Activated T-cell treated with anti-CD3 and anti-CD28 coated beads, Interleukin-2, amount 50 U/mL, for 4 hours (primary cell): ENCODE data around the gene SLIRP. TPM values are rescaled to one million over a fixed set of nuclear protein-coding genes. Genes with fewer than 3 reads are reported as not detected.
"Not testable (repeated sequence)": the region's sequence is repeated elsewhere in the genome, so short reads cannot be mapped to it uniquely, and the experiment has no call there.

ENCODE experiments used
- ATAC-seq, 2 donors: fragments of 200-7000 bp; cut with Tn5 transposase; one replicate each; pipeline ENCODE4 v1.10.0; 2021
- DNase-seq: peaks from one replicate; pipeline ENCODE4 v3.0.0-alpha.2; 2020
- H3K27me3 Mint-ChIP-seq: one replicate; pipeline ENCODE4 v1.8.0; 2021; ENCODE audit warnings: low read depth, mixed read lengths
- H3K36me3 Mint-ChIP-seq: one replicate; pipeline ENCODE4 v1.8.0; 2022; ENCODE audit warnings: mixed read lengths; ENCODE audit not compliant: insufficient read depth
- H3K4me1 Mint-ChIP-seq: one replicate; pipeline ENCODE4 v1.8.0; 2021; ENCODE audit warnings: low read depth, mixed read lengths
- H3K4me3 Mint-ChIP-seq: one replicate; pipeline ENCODE4 v1.8.0; 2021; ENCODE audit warnings: mild to moderate bottlenecking, moderate library complexity, mixed read lengths
- H3K9me3 Mint-ChIP-seq: one replicate; pipeline ENCODE4 v1.8.0; 2021; ENCODE audit warnings: mixed read lengths
- total RNA-seq, 3 donors: library from RNA; stranded (reverse); gene quantifications; one replicate each; pipeline ENCODE4 v1.2.1, GENCODE V29; 2021

SLIRP gene
- 100 to 1,000 TPM; 218 to 268 (median 220) TPM for total RNA-seq

DNA sequence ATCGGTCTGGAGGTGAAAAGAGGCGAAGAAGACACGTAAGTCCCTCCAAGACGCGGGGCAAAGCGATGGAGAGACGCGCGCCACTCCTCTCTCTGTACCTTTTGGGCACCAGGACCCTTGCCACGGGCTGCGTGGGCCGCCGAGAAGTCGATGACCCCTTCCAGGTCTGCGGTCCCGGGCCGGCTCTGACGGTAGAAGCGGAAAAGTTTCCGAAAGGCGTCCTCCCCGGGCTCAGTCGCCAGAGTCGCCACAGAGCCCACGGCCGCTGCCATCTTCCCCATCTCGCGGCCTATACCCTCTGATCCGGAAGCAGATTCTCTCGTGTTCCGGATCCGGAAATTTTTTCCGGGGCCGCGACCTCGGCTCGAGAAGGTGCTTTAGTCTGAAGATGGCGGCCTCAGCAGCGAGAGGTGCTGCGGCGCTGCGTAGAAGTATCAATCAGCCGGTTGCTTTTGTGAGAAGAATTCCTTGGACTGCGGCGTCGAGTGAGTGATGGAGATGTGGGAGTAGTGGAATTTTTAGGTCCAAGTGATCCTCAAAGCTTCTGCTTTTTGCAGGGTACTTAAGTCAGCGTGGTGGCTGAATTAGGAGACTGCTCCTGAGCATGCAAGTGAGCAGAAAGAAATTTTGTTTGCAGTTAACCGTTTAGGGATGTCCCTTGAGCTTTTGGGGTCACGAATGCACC lies at the start of gene SLIRP, which contains the start of gene ALKBH1:
TSS of gene SLIRP (plus strand) at position 380 of the 685 bp plus-strand sequence. CDS start at position 389, 9 bp downstream.
TSS of gene ALKBH1 (minus strand) at position 300 of the 685 bp plus-strand sequence. CDS start at position 281, 19 bp downstream.
- Mint-ChIP-seq H3K27me3 (no peaks in the 10 kb centered on the region), H3K4me3 (peak within 1 kb of the TSS; percentile 94)

DNA sequence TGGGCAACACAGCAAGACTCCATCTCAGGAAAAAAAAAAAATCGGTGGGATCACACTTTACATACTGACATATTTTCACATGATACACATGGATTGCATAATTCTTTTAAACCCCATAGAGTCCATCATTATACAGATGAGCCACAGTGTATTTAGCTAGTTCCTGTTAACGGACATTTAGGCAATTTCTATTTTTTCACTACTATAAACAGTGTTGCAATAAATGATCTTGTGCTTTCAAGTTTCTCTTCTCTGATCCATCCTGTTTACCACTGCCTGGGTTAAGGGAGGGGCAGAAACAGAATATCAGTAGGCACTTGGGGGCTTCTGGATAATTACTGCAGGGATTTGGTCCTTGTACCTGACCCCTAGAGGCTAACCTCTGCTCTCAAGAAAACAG lies 48.1 kb upstream of the SLIRP start:
- DNase-seq, result no peak
- Mint-ChIP-seq H3K36me3 (peaks cover 3% of the 10 kb centered on the region), H3K27me3 (no peaks in the 10 kb centered on the region), H3K4me1 (no peaks in the 10 kb centered on the region), H3K4me3 (no peak overlapping the region), H3K9me3 (no peaks in the 10 kb centered on the region)
- no peak for ATAC-seq

More for the DNA sequence above, at the start of gene SLIRP, which contains the start of gene ALKBH1:
- Mint-ChIP-seq H3K36me3 (peaks cover 26% of the 10 kb centered on the region), H3K4me1 (peaks cover 41% of the 10 kb centered on the region), H3K9me3 (no peaks in the 10 kb centered on the region)
- ATAC-seq (peak; percentile 98), DNase-seq (peak; percentile 80)

DNA sequence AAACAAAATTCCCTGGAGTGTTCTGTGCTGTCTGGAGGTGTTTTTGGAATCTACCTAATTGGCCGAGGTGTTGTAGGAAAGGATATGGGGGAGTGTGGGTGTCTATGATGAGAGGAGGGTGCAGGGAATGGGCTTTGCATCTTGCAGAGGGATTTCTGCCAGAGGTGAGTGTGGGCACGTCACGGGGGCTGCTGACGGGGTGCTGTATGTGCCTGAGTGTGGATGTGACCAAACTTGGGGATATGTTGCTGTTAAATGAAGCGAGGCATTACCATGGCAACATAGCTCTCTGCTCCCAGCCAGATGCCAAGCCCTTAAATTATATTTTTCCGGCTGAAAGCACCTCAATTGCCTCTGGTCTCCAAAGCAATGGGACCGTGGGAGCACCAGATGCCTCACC lies 47.1 kb upstream of the SLIRP start:
- no peaks in the 10 kb centered on the region for H3K27me3 Mint-ChIP-seq
- no peak for ATAC-seq
- no peaks in the 10 kb centered on the region for H3K4me1 Mint-ChIP-seq
- H3K36me3 Mint-ChIP-seq, result peaks cover 3% of the 10 kb centered on the region
- H3K4me3 Mint-ChIP-seq, result no peak overlapping the region
- H3K9me3 Mint-ChIP-seq, result no peaks in the 10 kb centered on the region
- no peak for DNase-seq

DNA sequence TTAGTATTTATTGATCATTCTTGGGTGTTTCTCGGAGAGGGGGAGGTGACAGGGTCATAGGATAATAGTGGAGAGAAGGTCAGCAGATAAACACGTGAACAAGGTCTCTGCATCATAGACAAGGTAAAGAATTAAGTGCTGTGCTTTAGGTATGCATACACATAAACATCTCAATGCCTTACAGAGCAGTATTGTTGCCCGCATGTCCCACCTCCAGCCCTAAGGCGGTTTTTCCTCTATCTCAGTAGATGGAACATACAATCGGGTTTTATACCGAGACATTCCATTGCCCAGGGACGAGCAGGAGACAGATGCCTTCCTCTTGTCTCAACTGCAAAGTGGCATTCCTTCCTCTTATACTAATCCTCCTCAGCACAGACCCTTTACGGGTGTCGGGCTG lies 46.3 kb upstream of the SLIRP start:
- not testable (repeated sequence) for H3K27me3 Mint-ChIP-seq, H3K36me3 Mint-ChIP-seq, H3K4me1 Mint-ChIP-seq, DNase-seq, H3K9me3 Mint-ChIP-seq, H3K4me3 Mint-ChIP-seq, ATAC-seq

DNA sequence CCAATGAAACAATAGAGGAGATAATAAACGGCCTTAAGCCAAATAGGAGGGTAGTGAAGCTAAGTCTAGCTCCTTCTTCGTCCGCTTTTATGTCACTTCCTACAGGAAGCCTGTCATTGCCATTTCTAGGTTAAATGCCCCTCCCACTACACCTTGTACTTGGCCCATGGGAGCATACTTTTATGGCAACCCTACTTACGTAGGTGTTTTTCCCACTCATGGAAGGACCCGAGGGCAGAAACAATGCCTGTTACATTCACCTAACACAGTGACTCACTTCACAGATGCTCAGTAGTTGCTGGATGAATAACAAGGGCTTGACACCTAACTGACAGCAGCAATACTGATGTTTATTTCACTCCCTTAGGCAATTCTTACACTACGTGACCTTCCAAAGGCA lies 44.6 kb upstream of the SLIRP start:
- DNase-seq (no peak), ATAC-seq (no peak)
- H3K36me3 Mint-ChIP-seq, result peaks cover 3% of the 10 kb centered on the region
- no peaks in the 10 kb centered on the region for H3K9me3 Mint-ChIP-seq
- no peaks in the 10 kb centered on the region for H3K4me1 Mint-ChIP-seq
- no peak overlapping the region for H3K4me3 Mint-ChIP-seq
- H3K27me3 Mint-ChIP-seq, result no peaks in the 10 kb centered on the region

DNA sequence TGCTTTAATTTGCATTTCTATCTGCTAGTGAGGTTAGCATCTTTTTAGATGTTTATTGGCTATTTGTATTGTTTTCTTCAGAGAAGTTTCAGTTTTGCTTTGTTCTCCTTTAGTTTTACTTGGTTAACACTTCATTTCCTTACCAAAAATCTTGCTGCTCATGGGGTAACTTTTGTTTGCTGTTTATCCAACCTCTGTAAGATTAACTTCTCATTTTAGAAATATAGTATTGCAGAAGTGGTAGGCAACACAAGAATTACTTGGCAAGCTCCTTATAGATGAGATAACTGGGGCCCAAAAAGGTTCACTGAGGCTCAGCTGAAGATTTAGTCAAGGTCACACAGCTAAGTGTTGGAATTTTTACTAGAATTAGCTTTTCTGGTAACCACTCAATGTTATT lies 40.6 kb upstream of the SLIRP start:
- H3K4me1 Mint-ChIP-seq, result no peaks in the 10 kb centered on the region
- H3K27me3 Mint-ChIP-seq, result no peaks in the 10 kb centered on the region
- H3K4me3 Mint-ChIP-seq, result no peak overlapping the region
- H3K9me3 Mint-ChIP-seq, result no peaks in the 10 kb centered on the region
- peaks cover 1% of the 10 kb centered on the region for H3K36me3 Mint-ChIP-seq
- DNase-seq (no peak), ATAC-seq (no peak)

DNA sequence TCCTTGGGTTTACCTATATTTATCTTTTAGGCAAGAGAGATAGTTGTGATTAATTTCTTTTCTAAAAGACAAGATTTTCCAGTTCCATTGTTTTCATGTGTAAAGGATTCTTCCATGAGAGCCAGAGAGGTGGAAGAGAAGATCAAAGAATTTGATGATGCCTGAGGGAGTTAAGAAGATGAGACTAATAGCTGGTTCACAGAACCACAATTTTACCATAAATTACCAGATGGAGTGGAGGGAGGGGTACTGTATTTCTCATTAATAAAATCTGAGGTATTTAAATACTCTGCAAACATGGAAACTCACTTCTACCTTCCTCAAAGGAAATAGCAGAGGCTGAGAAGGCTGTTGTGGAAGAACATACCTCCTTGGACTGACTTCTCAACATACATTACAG lies 34.7 kb upstream of the SLIRP start:
- H3K4me3 Mint-ChIP-seq, result no peak overlapping the region
- ATAC-seq, result no peak

DNA sequence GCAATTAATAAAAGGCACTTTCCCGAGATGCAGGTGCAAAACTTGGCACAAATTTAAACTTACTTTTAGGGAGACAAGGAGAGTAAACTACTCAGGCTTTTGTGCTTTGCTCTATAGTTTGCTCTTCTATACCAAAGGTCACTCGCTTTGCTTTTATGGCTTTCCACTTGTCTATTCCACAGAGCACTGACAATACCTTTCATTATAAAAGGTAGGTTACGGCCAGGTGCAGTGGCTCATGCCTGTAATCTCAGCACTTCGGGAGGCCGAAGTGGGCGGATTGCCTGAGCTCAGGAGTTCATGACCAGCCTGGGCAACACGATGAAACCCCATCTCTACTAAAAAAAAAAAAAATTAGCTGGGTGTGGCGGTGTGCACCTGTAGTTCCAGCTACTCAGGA lies 33.0 kb upstream of the SLIRP start:
- Mint-ChIP-seq H3K27me3 (no peaks in the 10 kb centered on the region), H3K4me3 (no peak overlapping the region), H3K9me3 (no peaks in the 10 kb centered on the region), H3K36me3 (peaks cover 35% of the 10 kb centered on the region), H3K4me1 (no peaks in the 10 kb centered on the region)
- no peak for DNase-seq
- no peak for ATAC-seq

More for the DNA sequence above, 34.7 kb upstream of the SLIRP start:
- Mint-ChIP-seq H3K4me1 (no peaks in the 10 kb centered on the region), H3K27me3 (no peaks in the 10 kb centered on the region), H3K36me3 (peaks cover 25% of the 10 kb centered on the region), H3K9me3 (no peaks in the 10 kb centered on the region)
- DNase-seq, result no peak

DNA sequence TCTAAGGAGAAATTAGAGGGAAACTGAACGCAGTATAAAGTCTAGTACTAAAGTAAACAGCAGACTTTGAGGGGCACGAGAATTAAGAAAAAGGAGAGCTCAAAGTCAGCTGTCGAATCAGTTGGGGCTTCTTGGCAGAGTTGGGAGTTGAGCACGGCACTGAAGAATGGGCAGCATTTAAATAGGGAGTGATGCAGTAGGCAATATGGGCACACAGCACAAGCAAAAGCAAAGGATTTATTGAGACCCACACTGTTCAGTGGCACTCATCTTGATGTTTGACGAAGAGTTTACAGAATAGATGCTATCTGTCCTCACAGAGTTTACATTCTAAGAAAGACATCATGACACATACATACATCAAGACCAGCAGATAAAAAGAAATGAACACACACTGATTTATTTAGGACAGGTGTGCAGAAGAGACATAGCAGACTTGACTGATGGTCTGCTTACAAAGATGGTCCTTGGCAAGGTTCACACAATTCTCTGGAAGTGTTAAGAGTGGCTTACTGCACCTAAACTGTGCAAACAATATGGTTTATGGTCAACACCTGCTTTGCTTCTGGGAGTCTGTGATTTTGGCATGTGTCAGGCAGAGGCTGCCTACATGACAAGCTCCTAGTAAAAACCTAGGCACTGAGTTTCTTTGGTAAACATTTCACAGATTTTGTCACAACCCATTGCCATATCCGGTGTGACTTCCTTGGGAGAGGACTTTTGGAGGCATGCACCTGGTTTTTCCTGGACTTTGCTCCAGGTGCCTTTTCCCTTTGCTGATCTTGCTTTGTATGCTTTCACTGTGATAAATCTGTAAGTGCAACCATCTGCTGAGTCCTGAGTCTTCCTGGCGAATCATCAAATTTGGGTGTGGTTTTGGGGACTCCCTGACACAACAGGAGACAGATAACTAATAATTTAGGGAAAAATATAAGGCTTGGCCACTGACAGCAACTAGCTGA lies 26.4 kb upstream of the SLIRP start:
- ATAC-seq (no peak), DNase-seq (no peak)
- Mint-ChIP-seq H3K4me1 (peaks cover 4% of the 10 kb centered on the region), H3K4me3 (no peak overlapping the region), H3K27me3 (no peaks in the 10 kb centered on the region), H3K36me3 (peaks cover 23% of the 10 kb centered on the region), H3K9me3 (no peaks in the 10 kb centered on the region)

DNA sequence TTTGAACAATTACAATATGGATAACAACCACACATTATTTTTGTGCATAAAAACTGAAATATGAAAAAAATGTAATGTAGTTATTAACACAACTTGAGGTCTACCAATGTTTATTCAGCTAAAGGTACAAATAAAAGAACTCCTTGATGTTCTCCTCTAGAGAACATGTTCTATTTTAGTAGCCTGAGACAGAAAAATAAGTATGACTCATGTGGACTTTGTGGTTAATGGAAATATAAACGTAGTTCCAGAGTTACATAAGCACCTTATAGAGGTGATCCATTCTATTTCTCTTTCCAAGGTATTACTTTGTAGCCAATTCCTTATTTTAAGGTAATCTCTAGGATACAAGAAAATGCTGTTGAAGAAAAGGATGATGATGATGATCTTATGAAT lies 25.7 kb upstream of the SLIRP start:
- Mint-ChIP-seq H3K27me3 (no peaks in the 10 kb centered on the region), H3K9me3 (no peaks in the 10 kb centered on the region), H3K4me3 (no peak overlapping the region), H3K36me3 (peaks cover 27% of the 10 kb centered on the region), H3K4me1 (peaks cover 4% of the 10 kb centered on the region)
- DNase-seq (no peak), ATAC-seq (no peak)

DNA sequence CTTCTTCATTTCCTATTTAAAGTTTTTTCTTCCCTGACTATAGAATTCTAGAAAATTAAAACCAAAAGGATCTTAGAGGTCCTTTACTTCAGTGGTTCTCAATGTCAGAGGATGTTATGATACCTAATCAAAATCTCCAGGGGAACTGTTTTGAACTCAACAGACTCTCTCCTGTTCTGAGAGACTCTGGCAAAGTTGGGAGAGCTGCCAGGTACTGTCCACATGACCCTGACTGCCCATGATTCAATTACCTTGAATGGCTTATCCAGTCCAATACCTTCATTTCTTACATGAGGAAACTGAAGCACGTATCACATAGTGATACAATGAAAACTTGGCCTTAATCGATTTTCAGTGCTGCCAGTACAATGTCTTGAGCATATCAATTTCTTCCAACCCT lies 16.6 kb upstream of the SLIRP start:
- peaks cover 53% of the 10 kb centered on the region for H3K36me3 Mint-ChIP-seq
- no peak overlapping the region for H3K4me3 Mint-ChIP-seq
- no peaks in the 10 kb centered on the region for H3K9me3 Mint-ChIP-seq

DNA sequence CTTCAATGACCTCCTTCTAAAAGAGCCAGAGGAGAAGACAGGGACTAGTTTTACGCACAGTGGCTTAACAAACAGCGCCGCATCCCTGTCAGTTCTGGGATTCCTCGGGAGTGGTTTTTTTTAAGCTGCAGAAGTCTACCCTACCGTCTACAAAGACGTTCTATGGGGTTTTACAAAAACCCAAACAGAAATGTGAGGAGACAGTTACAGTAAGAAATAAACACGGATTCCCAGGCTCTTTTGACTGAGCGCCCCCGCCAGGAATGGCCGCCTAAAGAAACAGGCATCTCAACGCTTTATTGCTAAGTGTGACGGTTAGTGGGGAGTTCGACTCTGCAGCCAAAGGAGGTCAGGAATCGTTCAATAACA lies 564 bp upstream of the SLIRP start:
- no peaks in the 10 kb centered on the region for H3K27me3 Mint-ChIP-seq

More for the DNA sequence above, 16.6 kb upstream of the SLIRP start:
- ATAC-seq (no peak), DNase-seq (no peak)
- Mint-ChIP-seq H3K27me3 (no peaks in the 10 kb centered on the region), H3K4me1 (no peaks in the 10 kb centered on the region)

DNA sequence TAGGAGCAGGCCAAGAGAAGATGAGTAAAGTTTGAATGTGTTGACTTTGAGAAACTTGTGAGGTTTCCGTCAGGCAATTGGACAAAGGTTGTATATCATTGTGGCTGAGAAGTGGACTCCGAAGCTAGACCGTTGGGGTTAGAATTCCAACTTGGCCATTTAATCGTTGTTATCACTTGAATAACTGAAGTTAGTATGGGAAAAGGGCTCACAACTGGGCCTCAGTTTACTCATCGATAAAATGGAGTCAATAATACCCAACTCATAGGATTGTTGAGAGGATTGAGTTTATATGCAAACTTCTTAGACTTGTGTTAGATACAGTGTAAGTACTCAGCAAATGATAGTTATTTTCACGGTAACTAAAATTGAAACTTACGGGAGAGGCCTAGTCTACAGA lies 846 bp downstream of the SLIRP start:
- Mint-ChIP-seq H3K9me3 (no peaks in the 10 kb centered on the region), H3K27me3 (no peaks in the 10 kb centered on the region), H3K4me1 (peaks cover 42% of the 10 kb centered on the region), H3K4me3 (peak overlapping the region; percentile 94), H3K36me3 (peaks cover 28% of the 10 kb centered on the region)
- ATAC-seq (no peak), DNase-seq (no peak)

More for the DNA sequence above, 564 bp upstream of the SLIRP start:
- Mint-ChIP-seq H3K36me3 (peaks cover 22% of the 10 kb centered on the region), H3K4me3 (peak overlapping the region; percentile 94), H3K4me1 (peaks cover 38% of the 10 kb centered on the region), H3K9me3 (no peaks in the 10 kb centered on the region)
- ATAC-seq, result peak; percentile 25 to 27
- no peak for DNase-seq

DNA sequence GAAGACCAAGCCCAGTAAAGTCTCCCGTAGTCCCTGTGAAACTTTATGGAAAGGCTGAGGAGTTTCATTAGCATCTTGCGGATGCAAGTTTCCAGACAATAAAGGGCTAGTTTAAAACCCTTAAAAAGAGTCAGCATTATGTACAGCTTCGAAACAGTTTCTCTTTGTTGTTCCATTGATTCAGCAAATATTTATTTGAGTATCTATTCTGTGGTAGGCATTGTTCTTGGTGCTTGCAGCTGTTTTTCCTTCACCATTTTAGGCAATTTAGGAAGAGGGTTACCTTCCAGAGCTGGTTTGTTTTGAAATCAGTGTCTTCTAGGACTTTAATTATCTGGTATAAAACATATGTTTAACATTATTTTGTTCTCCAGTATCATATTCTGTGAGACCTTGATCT lies 1.5 kb downstream of the SLIRP start:
- H3K4me3 Mint-ChIP-seq, result peak overlapping the region; percentile 94
- no peak for DNase-seq
- no peak for ATAC-seq
- no peaks in the 10 kb centered on the region for H3K27me3 Mint-ChIP-seq
- no peaks in the 10 kb centered on the region for H3K9me3 Mint-ChIP-seq
- H3K36me3 Mint-ChIP-seq, result peaks cover 28% of the 10 kb centered on the region
- peaks cover 42% of the 10 kb centered on the region for H3K4me1 Mint-ChIP-seq
